COLO668 (cell line): Measurements from ENCODE around the gene RPL28.
A peak's percentile ranks its signal among the peaks of the same experiment; 100 is the strongest.

Experiments
- DNase-seq: peaks from one replicate; lab custom pipeline; 2025; ENCODE audit not compliant: unreplicated experiment; lab: John Stamatoyannopoulos, UW

RPL28 gene

GRCh38 chr19:55353356-55353802, 32.4 kb upstream of the RPL28 start:
- no peak for DNase-seq

- DNase-seq = peak; percentile 22
These were observed 31.7 kb upstream of the RPL28 start for GRCh38 chr19:55353803-55354697.

- no peak for DNase-seq
These were observed 31.0 kb upstream of the RPL28 start, which contains the start of gene COX6B2 for GRCh38 chr19:55354698-55355212. TSS of gene COX6B2 (minus strand) at chr19:55354719. CDS start at chr19:55354521, 198 bp downstream.

GRCh38 chr19:55355213-55355821, 30.4 kb upstream of the RPL28 start:
- no peak for DNase-seq

- DNase-seq = no peak
These were observed 27.2 kb upstream of the RPL28 start for GRCh38 chr19:55358493-55358892.

- peak; percentile 14 for DNase-seq
These were observed 26.5 kb upstream of the RPL28 start for GRCh38 chr19:55358943-55359908.

GRCh38 chr19:55360902-55361301, 24.8 kb upstream of the RPL28 start:
- no peak for DNase-seq

- no peak for DNase-seq
These were observed 23.4 kb upstream of the RPL28 start for GRCh38 chr19:55362174-55362989.

- no peak for DNase-seq
These were observed 22.6 kb upstream of the RPL28 start, which contains the start of gene GARIN5B for GRCh38 chr19:55362990-55363716. TSS of gene GARIN5B (minus strand) at chr19:55363260. CDS start at chr19:55363066, 194 bp downstream.

- DNase-seq = no peak
These were observed 20.5 kb upstream of the RPL28 start for GRCh38 chr19:55365245-55365644.

- no peak for DNase-seq
These were observed 19.8 kb upstream of the RPL28 start for GRCh38 chr19:55365964-55366363.

- DNase-seq = no peak
These were observed 18.9 kb upstream of the RPL28 start for GRCh38 chr19:55366790-55367189.

GRCh38 chr19:55368106-55368505, 17.6 kb upstream of the RPL28 start:
- no peak for DNase-seq

GRCh38 chr19:55368701-55369563, 16.8 kb upstream of the RPL28 start:
- peak; percentile 10 for DNase-seq

- DNase-seq = peak; percentile 11
These were observed 16.0 kb upstream of the RPL28 start for GRCh38 chr19:55369653-55370304.

- DNase-seq = no peak
These were observed 15.3 kb upstream of the RPL28 start, which contains the start of gene IL11 for GRCh38 chr19:55370305-55370988. TSS of gene IL11 (minus strand) at chr19:55370463. CDS start at chr19:55370310, 153 bp downstream.
